Suppressor macrophage (primary cell): Measurements from ENCODE around the gene PROP1.
"Not testable (repeated sequence)": the region's sequence is repeated elsewhere in the genome, so short reads cannot be mapped to it uniquely, and the experiment has no call there.

Experiments
- DNase-seq, 4 experiments: peaks; one replicate each; pipeline ENCODE4 v3.0.0-alpha.2; 2020 to 2022

The PROP1 gene

GRCh38 chr5:177943805-177944736, 52.0 kb downstream of the PROP1 start:
- DNase-seq = not testable (repeated sequence)

DNA sequence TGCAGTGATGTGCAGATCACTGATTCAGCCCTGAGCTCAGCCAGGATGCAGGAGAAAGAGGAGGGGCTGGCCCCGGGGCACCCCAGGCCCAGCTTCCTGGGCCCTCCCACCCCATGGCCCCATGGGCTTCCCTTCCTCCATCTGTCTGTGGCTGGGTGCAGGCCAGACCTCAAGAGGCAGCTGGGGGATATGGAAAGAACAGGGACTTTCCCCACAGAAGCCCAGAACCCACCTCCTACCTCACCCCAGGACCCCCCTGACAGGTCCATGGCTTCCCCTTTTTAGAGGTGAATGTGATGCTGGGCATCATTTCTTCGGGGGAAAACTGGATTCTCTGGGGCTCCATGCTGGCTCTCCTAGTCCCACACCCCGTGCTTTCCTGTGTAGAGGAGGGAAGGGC, 53.1 kb downstream of the PROP1 start:
- DNase-seq = not testable (repeated sequence)
